ENCODE results near the gene LAMC2.

DNA sequence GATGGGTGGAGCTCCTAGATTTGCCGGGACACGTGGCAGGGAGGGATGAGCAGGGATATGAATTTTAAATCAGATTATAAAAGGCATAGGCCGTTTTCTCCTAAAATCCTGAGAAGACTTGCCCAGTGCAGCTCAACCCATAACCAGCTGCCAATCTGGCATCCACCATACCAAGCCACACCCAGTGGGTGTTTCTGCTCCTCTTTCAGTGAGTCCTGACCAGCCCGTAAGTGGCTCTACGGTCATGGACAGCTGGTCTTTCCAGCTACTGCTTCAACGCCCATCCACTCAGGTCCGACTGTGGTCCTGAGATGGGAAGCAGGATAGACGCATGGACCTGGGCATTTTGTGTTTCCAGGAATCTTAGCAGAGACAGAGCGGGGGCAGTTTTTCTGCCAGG, 107.2 kb downstream of the LAMC2 start:
- TF ChIP-seq POLR2A (IDR thresholded peaks at IDR 0.05) (no peak), EP300 (IDR thresholded peaks at IDR 0.05) (no peak), POLR2AphosphoS5 (IDR thresholded peaks at IDR 0.05) (no peak)
- TF ChIP-seq, protein P1, sequence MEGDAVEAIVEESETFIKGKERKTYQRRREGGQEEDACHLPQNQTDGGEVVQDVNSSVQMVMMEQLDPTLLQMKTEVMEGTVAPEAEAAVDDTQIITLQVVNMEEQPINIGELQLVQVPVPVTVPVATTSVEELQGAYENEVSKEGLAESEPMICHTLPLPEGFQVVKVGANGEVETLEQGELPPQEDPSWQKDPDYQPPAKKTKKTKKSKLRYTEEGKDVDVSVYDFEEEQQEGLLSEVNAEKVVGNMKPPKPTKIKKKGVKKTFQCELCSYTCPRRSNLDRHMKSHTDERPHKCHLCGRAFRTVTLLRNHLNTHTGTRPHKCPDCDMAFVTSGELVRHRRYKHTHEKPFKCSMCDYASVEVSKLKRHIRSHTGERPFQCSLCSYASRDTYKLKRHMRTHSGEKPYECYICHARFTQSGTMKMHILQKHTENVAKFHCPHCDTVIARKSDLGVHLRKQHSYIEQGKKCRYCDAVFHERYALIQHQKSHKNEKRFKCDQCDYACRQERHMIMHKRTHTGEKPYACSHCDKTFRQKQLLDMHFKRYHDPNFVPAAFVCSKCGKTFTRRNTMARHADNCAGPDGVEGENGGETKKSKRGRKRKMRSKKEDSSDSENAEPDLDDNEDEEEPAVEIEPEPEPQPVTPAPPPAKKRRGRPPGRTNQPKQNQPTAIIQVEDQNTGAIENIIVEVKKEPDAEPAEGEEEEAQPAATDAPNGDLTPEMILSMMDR (IDR thresholded peaks at IDR 0.05): no peak
